Stimulated activated CD8-positive, alpha-beta memory T cell treated with anti-CD3 and anti-CD28 coated beads, Interleukin-15, amount 100 ng/mL, for 4 hours (primary cell): ENCODE data around the gene SYCE1.
"Not testable (repeated sequence)": the region's sequence is repeated elsewhere in the genome, so short reads cannot be mapped to it uniquely, and the experiment has no call there.

Experiments used
- DNase-seq, 2 donors: peaks; one replicate each; pipeline ENCODE4 v3.0.0-alpha.2; 2020; ENCODE audit warnings: low read depth in 2 of 2

Gene SYCE1

DNA sequence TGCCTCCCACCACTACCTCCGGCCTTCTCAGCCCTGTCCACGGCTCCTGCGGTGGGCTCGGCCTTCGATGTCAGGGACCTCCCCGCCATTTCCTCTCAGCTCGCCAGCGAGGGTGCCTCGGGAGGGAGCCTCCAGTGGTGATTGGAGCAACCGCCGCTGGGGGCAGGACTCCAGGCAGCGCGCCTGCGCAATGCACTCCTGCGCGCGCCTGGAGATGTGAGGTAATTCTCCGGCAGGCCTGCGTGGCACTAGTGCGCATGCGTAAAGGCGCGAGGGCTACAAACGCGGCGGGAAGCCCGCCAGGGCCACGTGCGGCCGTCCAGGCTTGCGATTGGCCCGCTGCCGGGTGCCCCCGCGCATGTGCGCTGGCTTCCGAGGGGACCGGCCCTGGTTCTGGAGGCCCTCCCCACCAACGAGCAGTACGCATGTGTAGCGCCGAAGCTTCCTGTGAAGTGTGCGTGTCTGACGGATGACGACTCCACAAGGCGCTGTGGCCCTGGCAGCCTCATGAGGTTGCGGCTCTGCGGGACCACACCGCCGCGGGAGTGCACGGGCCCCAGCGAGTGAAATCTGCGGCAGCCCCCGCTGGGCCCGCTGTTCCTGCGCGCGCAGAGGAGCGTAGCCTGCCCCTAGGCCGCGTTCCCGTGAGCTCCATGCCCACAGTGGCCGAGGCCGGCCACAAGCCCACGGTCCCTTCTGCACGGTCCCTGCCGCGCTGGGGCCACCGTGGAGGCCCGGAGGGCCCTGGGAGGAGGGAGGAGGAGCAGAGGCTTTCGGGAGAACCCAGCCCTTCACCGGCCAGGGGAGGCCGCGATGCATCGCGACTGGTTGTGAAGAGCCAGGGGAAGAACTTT, at the start of gene SYCE1:
SYCE1 (minus strand) TSS at position 143 of the 854 bp plus-strand sequence; CDS start at position 89, 54 bp downstream.
- no peak for DNase-seq

GRCh38 chr10:133614830-133615580, 49.6 kb upstream of the SYCE1 start:
- DNase-seq: no peak

GRCh38 chr10:133613699-133614098, 48.3 kb upstream of the SYCE1 start:
- no peak for DNase-seq

- DNase-seq: no peak
Measured at GRCh38 chr10:133611079-133611478, 45.7 kb upstream of the SYCE1 start.

GRCh38 chr10:133608855-133609254, 43.5 kb upstream of the SYCE1 start:
- DNase-seq: no peak

DNA sequence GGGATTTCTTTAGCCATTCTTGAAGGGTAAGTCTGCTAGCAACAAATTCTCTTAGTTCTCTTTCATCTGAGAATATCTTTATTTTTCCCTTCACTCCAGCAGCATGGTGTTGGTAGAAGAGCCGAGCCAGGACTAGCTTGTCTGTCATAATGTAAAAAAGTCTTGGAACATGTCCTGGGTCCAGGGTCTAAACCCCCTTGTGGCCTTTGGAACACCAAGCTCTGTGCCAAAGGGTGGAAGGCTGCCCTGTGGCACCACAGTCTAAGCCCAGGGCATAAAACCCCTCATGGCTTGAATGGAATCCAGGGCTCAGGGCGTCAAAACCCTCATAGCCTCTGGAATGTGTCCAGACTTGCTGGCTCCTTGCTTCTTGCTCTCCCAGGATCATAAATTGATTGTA, 38.1 kb upstream of the SYCE1 start:
- DNase-seq: not testable (repeated sequence)

GRCh38 chr10:133600657-133601056, 35.3 kb upstream of the SYCE1 start:
- no peak for DNase-seq

DNA sequence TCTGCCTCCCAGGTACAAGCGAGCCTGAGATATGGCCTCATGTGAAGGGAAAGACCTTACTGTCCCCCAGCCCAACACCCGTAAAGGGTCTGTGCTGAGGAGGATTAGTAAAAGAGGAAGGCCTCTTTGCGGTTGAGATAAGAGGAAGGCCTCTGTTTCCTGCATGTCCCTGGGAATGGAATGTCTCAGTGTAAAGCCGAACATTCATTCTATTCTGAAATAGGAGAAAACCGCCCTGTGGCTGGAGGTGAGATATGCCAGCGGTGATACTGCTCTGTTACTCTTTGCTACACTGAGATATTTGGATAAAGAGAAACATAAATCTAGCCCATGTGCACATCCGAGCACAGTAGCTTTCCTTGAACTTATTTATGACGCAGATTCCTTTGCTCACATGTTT, 34.5 kb upstream of the SYCE1 start:
- DNase-seq: not testable (repeated sequence)

GRCh38 chr10:133592716-133593115, 27.3 kb upstream of the SYCE1 start:
- DNase-seq: no peak

DNA sequence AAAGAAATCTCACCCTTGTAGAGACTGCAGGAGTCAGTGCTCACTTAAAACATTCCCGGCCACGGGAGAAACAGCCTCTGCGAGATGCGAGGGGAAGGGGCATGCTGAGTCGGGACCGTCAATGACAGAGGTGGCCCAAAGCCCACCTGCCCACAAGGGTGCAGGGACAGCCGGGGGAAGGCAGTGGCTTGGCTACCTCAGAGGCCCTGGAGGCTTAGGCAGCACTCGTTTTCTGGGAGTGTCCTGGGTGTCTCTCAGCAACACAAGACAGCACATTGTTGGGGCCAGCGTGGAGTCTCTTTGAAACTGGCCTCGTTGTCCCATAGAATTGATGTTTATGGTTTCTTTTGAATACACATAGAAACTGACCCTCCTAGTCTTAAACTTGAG, 25.6 kb upstream of the SYCE1 start:
- DNase-seq: no peak

DNA sequence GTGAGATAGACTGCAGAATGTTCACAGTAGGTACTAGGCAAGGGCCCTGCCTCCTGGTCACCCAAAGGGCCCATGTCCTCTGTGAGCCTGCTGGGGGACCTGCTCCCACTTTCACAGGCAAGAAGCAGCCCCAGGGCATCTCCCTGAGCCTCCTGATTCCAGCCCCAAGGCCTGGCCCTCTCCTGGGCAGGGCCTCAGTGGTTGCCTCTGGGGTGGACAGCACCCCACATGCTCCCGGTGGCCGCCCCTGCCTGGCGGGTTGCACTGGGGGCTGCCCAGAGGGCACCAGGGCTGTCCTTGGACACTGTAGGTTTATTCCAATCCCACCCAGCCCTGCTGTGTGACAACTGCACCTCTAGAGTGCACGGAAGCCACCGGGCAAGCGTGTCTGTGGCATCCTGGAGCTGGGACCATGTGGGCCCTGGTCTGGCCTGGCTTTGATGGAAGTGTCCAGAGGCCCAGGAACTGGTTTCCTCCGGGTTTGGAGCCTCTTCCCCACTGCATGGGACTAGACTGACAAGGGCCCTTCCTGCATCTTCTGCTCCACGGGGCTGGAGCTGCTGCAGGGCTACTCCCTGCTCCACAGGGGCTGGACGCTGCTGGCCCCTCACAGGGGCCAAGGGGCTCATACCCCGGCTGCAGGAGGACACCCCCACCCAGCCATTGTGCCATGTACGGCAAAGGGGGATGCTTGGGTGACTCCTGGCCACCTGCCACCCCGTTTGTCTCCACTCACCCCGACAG, 25.0 kb upstream of the SYCE1 start:
- no peak for DNase-seq

- not testable (repeated sequence) for DNase-seq
Measured at GRCh38 chr10:133577037-133577436, 11.7 kb upstream of the SYCE1 start.

- not testable (repeated sequence) for DNase-seq
Measured at GRCh38 chr10:133573460-133573859, 8.1 kb upstream of the SYCE1 start.

DNA sequence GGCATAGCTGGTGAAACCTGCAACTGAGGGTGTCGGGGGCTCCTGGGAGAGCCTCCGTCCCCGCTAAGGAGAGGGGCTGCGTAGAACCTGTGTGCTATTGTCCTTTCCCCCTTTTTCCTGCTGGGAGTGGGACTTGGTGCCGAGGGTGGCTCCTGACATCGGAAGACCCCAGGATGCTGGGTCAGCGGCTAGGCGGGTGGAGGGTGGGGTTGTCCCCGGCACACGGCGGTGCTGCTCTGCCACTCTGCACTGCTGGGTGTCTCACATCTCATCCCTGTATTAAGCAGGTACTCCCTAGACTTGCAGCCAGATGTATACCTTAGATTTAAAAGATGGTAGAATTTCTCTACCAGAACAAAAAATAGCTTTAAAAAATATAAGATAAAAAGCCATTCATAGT, 6.7 kb upstream of the SYCE1 start:
- not testable (repeated sequence) for DNase-seq

DNA sequence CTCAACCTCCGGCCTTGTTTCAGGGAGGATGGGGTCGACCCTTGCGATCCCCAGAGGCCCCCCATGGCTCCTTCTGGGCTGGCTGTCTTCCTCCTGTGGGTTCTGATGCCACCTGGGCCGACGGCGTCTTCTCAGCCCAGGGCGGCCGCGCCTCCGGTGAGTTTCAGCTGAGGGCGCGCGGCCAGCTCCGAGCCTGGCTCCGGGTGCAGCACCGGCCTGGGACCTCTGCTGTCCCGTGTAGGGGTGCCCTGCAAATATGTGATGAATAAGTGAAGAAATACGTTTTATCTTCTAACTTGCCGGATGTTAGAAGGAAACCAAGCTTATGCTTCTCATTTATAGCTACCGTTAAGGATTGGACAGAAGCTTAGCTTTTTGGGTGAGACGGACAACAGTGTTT, 4.4 kb upstream of the SYCE1 start:
- DNase-seq: not testable (repeated sequence)

GRCh38 chr10:133568831-133569527, 3.6 kb upstream of the SYCE1 start:
- DNase-seq: not testable (repeated sequence)

GRCh38 chr10:133568287-133568614, 2.9 kb upstream of the SYCE1 start:
- DNase-seq: no peak

DNA sequence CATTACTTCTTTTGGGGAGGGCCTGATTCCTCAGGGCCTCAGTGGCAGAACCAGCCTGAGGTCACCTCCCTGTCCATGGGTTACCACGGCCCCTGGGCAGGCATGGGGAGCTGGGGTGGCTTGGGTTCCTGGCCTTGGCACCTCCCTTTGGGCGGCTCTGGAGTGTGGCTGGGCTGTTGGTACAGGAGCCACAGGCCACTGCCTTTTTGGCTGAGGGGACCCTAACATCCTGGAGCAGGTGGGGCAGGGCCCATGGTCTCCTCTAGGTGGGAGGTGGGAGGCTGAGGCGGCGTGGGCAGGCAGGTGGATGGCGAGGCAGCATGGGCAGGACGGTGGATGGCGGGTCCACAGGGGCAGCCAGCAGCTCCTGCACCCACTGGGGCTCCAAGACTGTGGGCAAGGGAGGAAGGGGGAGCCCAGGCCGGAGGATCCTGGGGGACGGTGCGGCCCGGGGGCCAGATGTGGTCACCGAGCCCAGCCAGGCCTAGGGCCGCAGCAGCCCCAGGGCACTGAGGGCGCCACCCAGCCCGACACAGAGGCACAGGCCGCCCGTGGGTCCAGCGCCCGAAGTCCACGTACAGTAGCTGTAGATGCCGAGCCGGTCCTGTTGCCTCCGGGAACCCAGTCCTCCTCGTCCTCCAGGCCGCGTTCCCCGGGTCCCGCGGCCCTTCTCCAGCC, 2.4 kb upstream of the SYCE1 start:
- no peak for DNase-seq

GRCh38 chr10:133567119-133567518, 1.7 kb upstream of the SYCE1 start:
- no peak for DNase-seq

GRCh38 chr10:133564816-133565215, 567 bp downstream of the SYCE1 start:
- no peak for DNase-seq

GRCh38 chr10:133559216-133559615, 6.2 kb downstream of the SYCE1 start:
- DNase-seq: no peak
